GM18861 (cell line): ENCODE results near the gene TSSK3.
A peak's percentile ranks its signal among the peaks of the same experiment; 100 is the strongest.
"Not testable (repeated sequence)": the region's sequence is repeated elsewhere in the genome, so short reads cannot be mapped to it uniquely, and the experiment has no call there.

ENCODE experiments used
- ATAC-seq: cut with Tn5 transposase; IDR thresholded peaks from one replicate; pipeline ENCODE4 v1.9.1; 2021; ENCODE audit not compliant: unreplicated experiment

TSSK3 gene

GRCh38 chr1:32338637-32339145, 23.6 kb upstream of the TSSK3 start:
- ATAC-seq, result no peak

DNA sequence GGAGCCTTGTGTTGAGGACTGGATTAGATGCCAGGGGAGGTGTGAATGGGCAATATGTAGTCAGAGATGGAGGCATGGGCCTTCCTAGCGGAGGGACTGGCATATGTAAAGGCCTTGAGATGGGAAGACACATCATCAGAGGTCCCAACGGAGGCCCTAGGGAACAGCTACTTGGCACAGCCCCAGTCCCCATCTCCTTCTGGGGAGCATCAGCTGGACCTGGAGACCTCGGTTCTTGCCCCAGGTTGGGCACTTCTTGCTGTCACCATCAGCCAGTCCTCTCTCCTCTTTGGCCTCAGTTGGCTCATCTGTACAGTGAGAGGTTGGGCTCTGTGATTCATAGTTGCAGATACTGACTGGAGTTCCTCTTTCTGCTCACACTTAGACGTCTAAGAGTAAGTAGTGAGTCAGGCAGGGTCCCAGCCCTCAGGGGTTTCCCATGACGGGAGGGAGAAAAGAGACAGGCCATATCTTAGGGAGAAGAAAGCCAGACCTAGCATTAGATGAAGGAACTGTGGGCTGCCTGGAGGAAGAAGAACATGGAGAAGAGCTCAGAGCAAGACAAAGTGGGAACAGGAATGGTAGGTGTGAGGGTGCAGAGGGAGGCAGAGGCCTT, 22.9 kb upstream of the TSSK3 start:
- ATAC-seq, result no peak

- ATAC-seq, result no peak
Measured at GRCh38 chr1:32341186-32341757, 21.1 kb upstream of the TSSK3 start.

DNA sequence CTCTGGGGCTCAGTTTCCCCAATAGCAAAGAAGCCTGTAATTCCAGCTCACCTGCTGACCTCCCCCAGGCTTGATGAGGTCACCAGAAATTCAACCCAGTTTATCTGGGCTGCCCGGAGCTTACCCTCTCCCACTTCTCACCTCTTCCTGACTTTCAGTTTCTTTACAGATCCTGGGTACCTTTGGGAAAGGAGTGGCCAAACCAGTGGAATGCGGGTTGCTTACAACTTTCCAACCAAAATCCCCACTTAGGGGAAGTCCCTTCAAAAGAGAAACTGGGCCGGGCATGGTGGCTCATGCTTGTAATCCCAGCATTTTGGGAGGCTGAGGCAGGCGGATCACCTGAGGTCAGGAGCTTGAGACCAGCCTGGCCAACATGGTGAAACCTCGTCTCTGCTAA, 20.4 kb upstream of the TSSK3 start:
- no peak for ATAC-seq

DNA sequence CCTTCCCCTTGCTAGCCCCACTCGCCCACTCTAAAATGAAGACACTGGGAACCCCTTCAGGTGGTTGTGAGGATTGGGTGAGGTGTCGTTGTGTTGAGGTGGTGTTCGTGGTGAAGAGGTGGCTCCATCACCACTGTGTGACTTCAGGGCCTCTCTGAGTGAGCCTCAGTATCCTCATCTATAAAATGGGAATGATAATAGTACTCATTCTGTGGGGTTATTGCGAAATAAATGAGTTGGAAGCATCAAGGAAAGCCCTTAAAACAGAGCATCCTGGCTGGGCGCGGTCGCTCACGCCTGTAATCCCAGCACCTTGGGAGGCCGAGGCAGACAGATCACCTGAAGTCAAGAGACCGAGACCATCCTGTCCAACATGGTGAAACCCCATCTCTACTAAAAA, 19.6 kb upstream of the TSSK3 start:
- no peak for ATAC-seq

DNA sequence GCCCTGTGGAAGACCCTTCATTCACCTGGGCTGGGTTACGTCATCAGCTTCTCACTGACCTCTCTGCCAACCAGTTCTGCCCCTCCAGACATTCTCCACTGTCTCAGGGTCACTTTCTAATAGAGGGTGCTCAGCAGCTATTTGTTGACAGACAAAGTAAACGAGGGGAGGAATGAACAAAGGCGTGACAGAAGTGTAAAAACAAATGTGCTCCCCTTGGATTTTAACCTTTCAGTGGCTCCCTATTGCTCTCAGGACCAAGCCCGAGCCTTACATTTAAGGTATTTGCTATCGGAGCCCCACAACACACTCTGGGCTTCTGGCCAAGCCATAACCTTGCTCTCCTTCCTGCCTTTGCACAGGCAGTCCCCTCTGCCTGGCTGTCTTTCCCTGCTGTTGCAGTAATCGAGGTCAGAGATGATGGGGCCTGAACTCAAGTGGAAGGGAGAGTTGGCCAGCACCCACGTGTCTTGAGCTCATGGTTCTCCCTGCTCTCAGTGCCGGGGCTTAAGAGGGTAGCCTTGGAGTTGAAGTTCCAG, 17.0 kb upstream of the TSSK3 start:
- no peak for ATAC-seq

DNA sequence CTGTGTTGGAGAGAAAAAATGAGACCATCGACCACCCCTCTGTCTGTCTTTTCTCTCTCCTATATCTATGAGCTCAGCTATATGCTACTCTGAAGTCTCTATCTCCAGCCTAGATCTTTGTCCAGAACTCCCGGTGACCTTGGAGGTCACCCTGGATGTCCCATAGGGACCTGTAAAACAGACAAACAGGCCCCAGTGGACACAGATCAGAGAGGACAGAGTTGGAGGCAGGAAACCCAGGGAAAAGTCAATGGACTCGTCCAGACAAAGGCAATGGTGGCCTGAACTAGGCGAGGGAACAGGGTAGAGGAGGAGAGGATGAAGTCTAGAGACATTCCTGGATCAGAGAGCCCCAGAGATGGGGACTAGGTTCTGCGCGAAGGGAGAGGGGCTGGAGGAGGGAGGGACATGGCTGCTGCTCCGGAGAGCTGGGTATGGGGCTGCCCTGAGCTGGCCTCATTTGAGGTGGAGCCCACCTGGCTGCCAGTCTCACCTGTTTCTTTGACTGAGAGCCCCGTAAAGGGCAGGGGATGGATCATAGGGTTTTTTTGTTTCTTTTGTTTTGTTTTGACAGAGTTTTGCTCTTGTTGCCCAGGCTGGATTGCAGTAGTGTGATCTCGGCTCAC, 15.7 kb upstream of the TSSK3 start:
- ATAC-seq, result no peak

- no peak for ATAC-seq
Measured at GRCh38 chr1:32349211-32349708, 13.1 kb upstream of the TSSK3 start.

- ATAC-seq, result peak; percentile 16
Measured at GRCh38 chr1:32350785-32351398, 11.4 kb upstream of the TSSK3 start.

DNA sequence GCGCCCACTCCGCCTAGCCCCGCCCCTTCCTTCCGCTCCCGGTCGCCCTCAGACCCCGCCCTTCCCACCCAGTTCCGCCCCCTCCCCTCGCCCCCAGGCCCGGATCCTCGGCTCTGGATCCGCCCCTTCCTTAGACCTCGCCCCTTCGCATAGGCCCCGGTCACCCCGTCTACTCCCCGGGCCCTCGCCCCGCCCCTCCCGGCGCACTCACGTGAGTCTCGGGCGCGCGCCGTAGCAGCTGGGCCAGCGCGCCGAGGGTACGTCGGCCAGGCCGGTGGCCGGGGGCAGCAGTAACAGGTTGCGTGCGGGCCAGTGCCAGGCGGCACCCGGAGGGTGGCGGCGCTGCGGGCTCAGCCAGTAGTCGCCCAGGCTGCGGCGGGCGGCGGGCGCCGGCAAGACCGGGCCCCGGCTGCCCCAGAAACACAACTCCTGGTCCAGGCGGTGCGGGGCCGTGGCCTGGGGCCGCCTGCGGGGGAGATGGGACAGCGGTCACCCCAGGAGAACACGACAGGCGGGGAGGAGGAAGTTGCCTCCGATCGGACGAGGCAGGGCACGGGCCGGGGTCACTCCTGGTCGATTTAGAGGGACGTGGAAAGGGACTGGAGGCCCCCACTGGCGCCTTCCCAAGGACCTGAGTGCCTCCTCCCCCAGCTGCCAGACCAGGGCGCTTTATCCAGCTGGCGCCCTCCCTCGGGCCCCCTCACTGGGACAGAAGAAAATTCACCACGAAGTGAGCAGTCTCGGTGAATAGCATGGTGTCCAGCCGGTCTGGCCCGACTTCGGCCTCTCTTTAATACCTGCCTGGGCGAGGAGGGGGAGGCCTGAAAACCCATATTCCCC, 10.7 kb upstream of the TSSK3 start:
- peak; percentile 74 for ATAC-seq

DNA sequence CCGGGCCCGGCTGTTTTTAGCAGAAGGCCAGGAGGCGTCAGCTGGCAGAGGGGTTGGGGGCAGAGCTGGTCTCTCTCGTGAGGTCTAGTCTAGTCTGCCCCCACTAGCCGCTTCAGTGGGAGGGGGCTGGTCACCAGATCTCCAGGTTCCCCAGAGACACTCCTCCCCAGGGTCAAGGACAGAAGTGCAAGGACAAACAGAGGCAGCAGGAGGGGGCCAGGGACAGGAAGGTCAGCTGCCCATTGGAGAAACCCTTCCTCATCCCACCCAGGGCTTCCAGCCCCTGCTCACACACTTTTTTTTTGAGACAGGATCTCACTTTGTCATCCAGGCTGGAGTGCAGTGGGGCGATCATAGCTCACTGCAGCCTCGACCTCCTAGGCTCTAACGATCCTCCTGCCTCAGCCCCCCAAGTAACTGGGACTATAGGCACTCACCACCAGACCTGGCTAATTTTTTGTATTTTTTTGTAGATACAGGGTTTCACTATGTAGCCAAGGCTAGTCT, 10.0 kb upstream of the TSSK3 start:
- no peak for ATAC-seq

GRCh38 chr1:32352831-32353383, 9.4 kb upstream of the TSSK3 start:
- ATAC-seq, result no peak

DNA sequence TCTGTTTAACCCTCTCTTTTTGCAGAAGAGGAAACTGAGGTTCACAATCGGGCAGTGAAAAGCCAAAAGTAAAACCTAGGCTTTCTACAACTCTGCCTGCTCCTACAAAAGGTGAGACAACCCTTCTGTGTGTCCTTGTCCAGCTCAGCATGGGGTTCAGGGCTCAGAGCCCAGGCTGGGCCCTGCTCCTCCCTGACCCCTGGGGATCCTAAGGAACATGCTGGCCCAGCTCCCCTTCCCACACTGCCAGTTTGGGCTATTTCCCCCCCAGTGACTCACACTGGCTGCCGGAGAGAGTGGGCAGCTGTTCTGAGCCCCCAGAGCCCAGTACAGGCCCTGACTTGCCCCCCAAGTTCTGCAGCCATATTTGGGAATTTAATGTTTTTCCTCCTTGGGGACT, 8.9 kb upstream of the TSSK3 start:
- ATAC-seq, result no peak

- ATAC-seq, result no peak
Measured at GRCh38 chr1:32353886-32354570, 8.3 kb upstream of the TSSK3 start.

DNA sequence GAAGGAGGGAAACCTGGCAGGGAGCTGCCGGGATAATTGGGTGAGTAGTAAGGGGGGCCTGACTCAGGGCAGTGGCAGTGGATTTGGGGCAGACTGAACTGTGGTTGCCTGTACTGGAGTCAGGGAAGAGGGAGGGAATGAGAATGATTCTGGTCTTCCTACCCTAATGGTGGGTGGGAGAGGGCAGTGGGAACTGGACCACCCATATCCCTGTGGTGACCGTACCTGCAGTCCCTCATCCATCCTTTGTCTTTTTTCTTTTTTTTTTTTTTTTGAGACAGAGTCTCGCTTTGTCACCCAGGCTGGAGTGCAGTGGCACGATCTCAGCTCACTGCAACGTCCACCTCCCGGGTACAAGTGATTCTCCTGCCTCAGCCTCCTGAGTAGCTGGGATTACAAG, 6.6 kb upstream of the TSSK3 start:
- not testable (repeated sequence) for ATAC-seq

DNA sequence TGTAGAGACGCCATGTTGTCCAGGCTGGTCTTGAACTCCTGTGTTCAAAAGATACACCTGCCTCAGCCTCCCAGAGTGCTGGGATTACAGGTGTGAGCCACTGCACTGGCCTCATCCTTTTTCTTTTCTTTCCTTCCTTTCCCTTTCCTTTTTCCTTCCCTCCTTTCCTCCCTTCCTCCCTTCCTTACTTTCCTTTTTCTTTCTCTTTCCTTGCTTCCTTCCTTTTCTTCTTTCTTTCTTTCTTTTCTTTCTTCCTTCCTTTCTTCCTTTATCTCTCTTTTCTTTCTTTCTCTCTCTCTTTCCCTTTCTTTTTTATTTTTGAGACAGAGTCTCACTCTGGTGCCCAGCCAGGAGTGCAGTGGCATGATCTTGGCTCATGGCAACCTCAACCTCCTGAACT, 5.9 kb upstream of the TSSK3 start:
- no peak for ATAC-seq

GRCh38 chr1:32357614-32358013, 4.7 kb upstream of the TSSK3 start:
- ATAC-seq, result no peak

DNA sequence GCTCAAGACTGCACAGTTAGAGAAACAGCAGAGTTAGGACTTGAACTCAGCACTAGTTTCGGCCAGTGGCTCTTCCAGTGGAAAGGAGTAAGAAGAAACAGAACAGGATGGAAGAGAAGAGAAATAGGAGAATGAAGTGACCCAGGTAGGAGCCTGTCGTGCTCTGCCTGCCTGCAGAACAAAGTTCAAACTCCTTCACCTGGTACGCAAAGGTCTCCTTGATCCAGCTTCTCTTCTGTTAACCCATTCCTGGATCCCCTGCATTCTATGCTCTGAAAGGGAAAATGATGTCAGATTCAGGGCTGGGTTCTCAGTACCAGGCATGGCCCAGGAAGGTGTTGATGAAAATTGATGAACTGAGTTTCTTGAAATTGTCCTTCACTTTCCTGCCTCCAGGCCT, 3.9 kb upstream of the TSSK3 start:
- ATAC-seq, result no peak

GRCh38 chr1:32361308-32361673, 1.0 kb upstream of the TSSK3 start:
- no peak for ATAC-seq
